ENCODE measurements around the gene MOV10L1. TPM values are rescaled to one million over a fixed set of nuclear protein-coding genes. Genes with fewer than 3 reads are reported as not detected.
A peak's percentile ranks its signal among the peaks of the same experiment; 100 is the strongest.

The MOV10L1 gene
- total RNA-seq, 2 experiments from 2014 or later = not detected

DNA sequence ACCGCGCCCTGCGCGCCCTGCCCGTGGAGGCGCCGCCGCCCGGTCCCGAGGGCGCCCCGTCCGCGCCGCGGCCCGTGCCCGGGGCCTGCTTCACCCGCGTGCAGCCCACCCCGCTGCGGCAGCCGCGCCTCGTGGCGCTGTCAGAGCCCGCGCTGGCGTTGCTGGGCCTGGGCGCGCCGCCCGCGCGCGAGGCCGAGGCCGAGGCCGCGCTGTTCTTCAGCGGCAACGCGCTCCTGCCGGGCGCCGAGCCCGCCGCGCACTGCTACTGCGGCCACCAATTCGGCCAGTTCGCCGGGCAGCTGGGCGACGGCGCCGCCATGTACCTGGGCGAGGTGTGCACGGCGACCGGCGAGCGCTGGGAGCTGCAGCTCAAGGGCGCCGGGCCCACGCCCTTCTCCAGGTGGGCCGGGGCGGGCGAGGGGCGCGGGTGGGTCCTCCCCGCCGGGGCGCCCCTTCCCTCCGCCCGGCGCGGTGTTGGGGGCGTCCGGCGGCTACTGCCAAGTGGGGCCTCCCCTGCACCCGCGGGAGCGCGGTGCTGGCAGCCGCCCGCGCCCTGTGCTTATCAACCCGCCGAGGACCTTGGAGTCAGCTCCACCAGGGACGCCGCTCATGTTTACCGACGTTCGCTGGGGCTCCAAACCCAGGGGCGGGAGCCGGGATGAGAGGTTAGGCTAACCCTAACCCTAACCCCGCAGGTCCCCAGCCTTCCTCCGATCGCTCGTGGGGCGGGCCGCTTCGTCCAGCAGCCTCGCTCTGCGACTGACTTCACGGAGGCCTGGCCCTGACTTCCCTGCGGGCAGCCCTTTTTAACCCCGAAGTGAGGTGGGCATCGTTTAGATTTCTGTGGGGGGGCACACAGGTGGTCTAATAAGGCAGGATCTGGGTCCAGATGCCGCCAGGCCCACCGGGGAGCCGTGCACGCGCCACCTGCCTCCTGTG is 111.7 kb downstream of the MOV10L1 start:
- no peaks in the 10 kb centered on the region for H3K9me3 ChIP-seq (ENCODE audit: control insufficient read depth in 1 of 2, insufficient read depth in 1 of 2, low read length in 2 of 2)
- no peaks in the 10 kb centered on the region for H3K27me3 ChIP-seq (ENCODE audit: control insufficient read depth in 1 of 2, insufficient read depth in 2 of 2, low read length in 2 of 2)
- peak overlapping the region; percentile 91 for H3K4me3 Mint-ChIP-seq
- peak overlapping the region; percentile 80 for H3K27ac Mint-ChIP-seq
- peaks cover 28% of the 10 kb centered on the region for H3K4me1 ChIP-seq (ENCODE audit: insufficient read depth, low read length)
- peaks cover 27% of the 10 kb centered on the region for H3K4me1 Mint-ChIP-seq (ENCODE audit: low read depth)
- no peak for DNase-seq
- H3K9me3 Mint-ChIP-seq = no peaks in the 10 kb centered on the region
- peaks cover 44% of the 10 kb centered on the region for H3K36me3 Mint-ChIP-seq (ENCODE audit: low read depth)
- ATAC-seq (ENCODE audit: poor library complexity) = peak; percentile 13
- no peak overlapping the region for H3K27ac ChIP-seq (ENCODE audit: low read depth in 1 of 2, low read length in 2 of 2)
- no peaks in the 10 kb centered on the region for H3K27me3 Mint-ChIP-seq
- intact Hi-C loops (cut with DNase I, micrococcal nuclease) = loop anchor here in 1 of 2 experiments (2.0 to 10.0 kb wide), 2 partner anchors 17 to 367 kb away; partner anchors contain the start of gene TRABD
- TF ChIP-seq, protein P1, sequence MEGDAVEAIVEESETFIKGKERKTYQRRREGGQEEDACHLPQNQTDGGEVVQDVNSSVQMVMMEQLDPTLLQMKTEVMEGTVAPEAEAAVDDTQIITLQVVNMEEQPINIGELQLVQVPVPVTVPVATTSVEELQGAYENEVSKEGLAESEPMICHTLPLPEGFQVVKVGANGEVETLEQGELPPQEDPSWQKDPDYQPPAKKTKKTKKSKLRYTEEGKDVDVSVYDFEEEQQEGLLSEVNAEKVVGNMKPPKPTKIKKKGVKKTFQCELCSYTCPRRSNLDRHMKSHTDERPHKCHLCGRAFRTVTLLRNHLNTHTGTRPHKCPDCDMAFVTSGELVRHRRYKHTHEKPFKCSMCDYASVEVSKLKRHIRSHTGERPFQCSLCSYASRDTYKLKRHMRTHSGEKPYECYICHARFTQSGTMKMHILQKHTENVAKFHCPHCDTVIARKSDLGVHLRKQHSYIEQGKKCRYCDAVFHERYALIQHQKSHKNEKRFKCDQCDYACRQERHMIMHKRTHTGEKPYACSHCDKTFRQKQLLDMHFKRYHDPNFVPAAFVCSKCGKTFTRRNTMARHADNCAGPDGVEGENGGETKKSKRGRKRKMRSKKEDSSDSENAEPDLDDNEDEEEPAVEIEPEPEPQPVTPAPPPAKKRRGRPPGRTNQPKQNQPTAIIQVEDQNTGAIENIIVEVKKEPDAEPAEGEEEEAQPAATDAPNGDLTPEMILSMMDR (IDR thresholded peaks at IDR 0.05) = no peak
- peaks cover 29% of the 10 kb centered on the region for H3K36me3 ChIP-seq (ENCODE audit: insufficient read depth, low read length)
- ChIA-PET CTCF (interaction anchor here (1.6 to 4.2 kb wide), 2 partner anchors 11 to 17 kb away, joined by 3 to 13 read pairs; no protein-coding TSS in a partner anchor), POLR2A (interaction anchor here (0.9 to 1.4 kb wide), 3 partner anchors 11 to 141 kb away, joined by 3 to 15 read pairs (median 5); no protein-coding TSS in a partner anchor)
- H3K4me3 ChIP-seq (ENCODE audit: low read length) = peak overlapping the region; percentile 60

DNA sequence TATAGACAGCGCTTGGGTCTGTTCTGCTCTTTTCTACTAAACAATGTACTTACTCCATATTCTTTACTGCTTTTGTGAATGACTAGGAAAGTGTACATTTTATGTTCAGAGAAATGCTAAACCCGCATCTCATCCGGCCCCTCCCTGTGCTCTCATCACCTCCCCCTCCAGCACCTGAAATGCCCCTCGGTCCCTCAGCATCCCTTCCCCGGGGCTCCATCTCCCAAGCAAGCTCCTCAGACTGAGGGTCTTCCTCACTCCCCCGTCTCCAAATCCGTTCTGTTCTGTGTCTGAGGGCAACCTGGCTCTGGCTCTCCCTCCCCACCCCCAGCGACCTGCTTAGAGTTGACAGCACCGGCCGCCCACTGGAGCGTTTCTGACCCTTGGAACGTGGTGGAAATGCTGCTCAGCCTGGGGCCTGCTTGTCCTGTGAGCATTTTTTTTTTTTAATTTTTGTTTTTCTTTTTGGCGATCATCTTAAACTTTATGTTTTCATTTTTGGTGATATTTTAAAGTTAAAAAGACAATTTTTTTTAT is 112.4 kb downstream of the MOV10L1 start:
- no peak overlapping the region for H3K27ac ChIP-seq (ENCODE audit: low read depth in 1 of 2, low read length in 2 of 2)
- CTCF ChIA-PET = interaction anchor here (1.6 to 4.2 kb wide), 2 partner anchors 12 to 18 kb away, joined by 3 to 13 read pairs; no protein-coding TSS in a partner anchor
- H3K9me3 Mint-ChIP-seq = no peaks in the 10 kb centered on the region

DNA sequence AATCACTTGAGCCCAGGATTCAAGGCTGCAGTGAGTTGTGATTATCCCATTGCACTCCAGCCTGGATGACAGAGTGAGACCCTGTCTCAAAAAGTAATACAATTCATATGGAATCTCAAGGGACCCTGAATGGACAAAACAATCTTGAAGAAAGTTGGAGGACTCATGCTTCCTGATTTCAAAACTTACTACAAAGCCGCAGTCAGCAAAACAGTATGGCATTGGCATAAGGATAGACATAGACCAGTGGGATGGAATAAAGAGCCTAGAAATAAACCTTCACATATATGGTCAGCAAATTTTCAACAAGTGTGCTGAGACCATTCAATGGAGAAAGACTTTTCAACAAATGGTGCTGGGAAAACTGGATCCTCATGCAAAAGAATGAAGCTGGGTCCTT is 113.5 kb downstream of the MOV10L1 start:
- DNase-seq = no peak
- ChIA-PET CTCF (interaction anchor here (4.2 kb wide), 1 partner anchor 13 kb away, joined by 13 read pairs; no protein-coding TSS in a partner anchor), POLR2A (interaction anchor here (1.4 kb wide), 1 partner anchor 12 kb away, joined by 4 read pairs; no protein-coding TSS in a partner anchor)
- Mint-ChIP-seq H3K36me3 (ENCODE audit: low read depth) (peaks cover 47% of the 10 kb centered on the region), H3K27me3 (no peaks in the 10 kb centered on the region), H3K27ac (no peak overlapping the region), H3K4me3 (peak overlapping the region; percentile 16), H3K4me1 (ENCODE audit: low read depth) (peaks cover 27% of the 10 kb centered on the region), H3K9me3 (no peaks in the 10 kb centered on the region)
- peaks cover 30% of the 10 kb centered on the region for H3K4me1 ChIP-seq (ENCODE audit: insufficient read depth, low read length)
- H3K27me3 ChIP-seq (ENCODE audit: control insufficient read depth in 1 of 2, insufficient read depth in 2 of 2, low read length in 2 of 2) = no peaks in the 10 kb centered on the region
- no peak for ATAC-seq (ENCODE audit: poor library complexity)
- H3K9me3 ChIP-seq (ENCODE audit: control insufficient read depth in 1 of 2, insufficient read depth in 1 of 2, low read length in 2 of 2) = no peaks in the 10 kb centered on the region
- intact Hi-C loops (cut with DNase I, micrococcal nuclease) = loop anchor here in 1 of 2 experiments (2.0 to 10.0 kb wide), 2 partner anchors 18 to 368 kb away; partner anchors contain the start of gene TRABD
- H3K4me3 ChIP-seq (ENCODE audit: low read length) = no peak overlapping the region
- H3K27ac ChIP-seq (ENCODE audit: low read depth in 1 of 2, low read length in 2 of 2) = no peak overlapping the region
- H3K36me3 ChIP-seq (ENCODE audit: insufficient read depth, low read length) = peaks cover 32% of the 10 kb centered on the region
- TF ChIP-seq, protein P1 (IDR thresholded peaks at IDR 0.05) = no peak

More for the DNA sequence above, 112.4 kb downstream of the MOV10L1 start:
- intact Hi-C loops (cut with DNase I, micrococcal nuclease) = loop anchor here in 1 of 2 experiments (2.0 to 10.0 kb wide), 2 partner anchors 17 to 367 kb away; partner anchors contain the start of gene TRABD
- no peaks in the 10 kb centered on the region for H3K27me3 Mint-ChIP-seq
- Histone ChIP-seq H3K9me3 (ENCODE audit: control insufficient read depth in 1 of 2, insufficient read depth in 1 of 2, low read length in 2 of 2) (no peaks in the 10 kb centered on the region), H3K36me3 (ENCODE audit: insufficient read depth, low read length) (peaks cover 32% of the 10 kb centered on the region), H3K27me3 (ENCODE audit: control insufficient read depth in 1 of 2, insufficient read depth in 2 of 2, low read length in 2 of 2) (no peaks in the 10 kb centered on the region), H3K4me1 (ENCODE audit: insufficient read depth, low read length) (peaks cover 30% of the 10 kb centered on the region), H3K4me3 (ENCODE audit: low read length) (peak overlapping the region; percentile 52)
- peak overlapping the region; percentile 91 for H3K4me3 Mint-ChIP-seq
- DNase-seq (no peak), ATAC-seq (ENCODE audit: poor library complexity) (no peak)
- POLR2A ChIA-PET = interaction anchor here (1.1 to 1.4 kb wide), 2 partner anchors 12 to 140 kb away, joined by 3 to 15 read pairs; no protein-coding TSS in a partner anchor
- H3K27ac Mint-ChIP-seq = peak overlapping the region; percentile 80
- H3K4me1 Mint-ChIP-seq (ENCODE audit: low read depth) = peaks cover 27% of the 10 kb centered on the region
- H3K36me3 Mint-ChIP-seq (ENCODE audit: low read depth) = peaks cover 47% of the 10 kb centered on the region
- TF ChIP-seq, protein P1 (IDR thresholded peaks at IDR 0.05) = no peak
